ENCODE measurements around the gene PRDM13.

- TF ChIP-seq CTCF (CRISPR knock-in tag; IDR thresholded peaks at IDR 0.05) = no peak
- no peak for TF ChIP-seq ZSCAN22 (CRISPR knock-in tag; IDR thresholded peaks at IDR 0.05)
These were observed 6.7 kb downstream of the PRDM13 start for GRCh38 chr6:99613409-99613704.

Data from HepG2 (cell line).